ENCODE data around the gene SPSB2. TPM values are rescaled to one million over a fixed set of nuclear protein-coding genes. Genes with fewer than 3 reads are reported as not detected.

The SPSB2 gene
- total and polyA plus RNA-seq, 2 experiments from 2014 or later: 12.3 to 13.5 TPM

DNA sequence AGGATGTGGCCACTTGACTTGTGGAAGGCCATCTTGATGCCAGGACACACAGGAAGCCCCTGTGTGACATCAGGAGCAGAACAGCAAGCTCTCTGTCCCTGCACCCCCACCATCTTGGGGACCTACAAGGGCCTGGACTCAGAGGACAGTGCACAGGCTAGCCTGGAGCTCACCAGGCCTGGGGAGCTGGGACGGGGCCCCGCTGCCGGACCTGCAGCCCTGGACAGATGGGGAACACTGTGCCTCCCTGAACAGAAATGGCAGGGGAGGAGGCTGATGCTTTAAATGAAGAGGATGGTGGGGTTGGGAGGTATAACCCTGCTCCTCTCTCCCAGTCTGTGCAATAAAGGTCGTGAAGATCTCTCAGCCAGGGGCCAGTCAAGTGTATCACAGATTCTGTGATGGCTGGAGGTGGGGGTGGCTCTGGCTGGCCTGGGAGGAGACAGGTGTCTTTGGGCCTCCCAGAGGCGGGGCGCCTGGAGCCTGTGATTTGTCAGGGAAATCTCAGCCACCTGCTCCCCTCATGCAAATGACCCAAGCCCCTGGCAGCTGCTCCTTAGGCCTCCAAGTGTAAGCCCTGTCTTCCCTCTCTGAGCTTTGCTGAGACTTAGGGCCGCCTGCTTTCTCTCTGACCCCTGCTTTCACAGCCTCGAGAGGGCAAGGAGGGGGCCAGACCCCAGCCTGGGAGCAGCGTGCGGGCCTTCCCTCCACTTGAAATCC lies 33.5 kb downstream of the SPSB2 start:
- Histone ChIP-seq H3K27me3 (no peaks in the 10 kb centered on the region), H3K4me1 (ENCODE audit: low read depth) (peaks cover 14% of the 10 kb centered on the region), H3K36me3 (peaks cover 10% of the 10 kb centered on the region), H3K9me3 (ENCODE audit: low read depth) (no peaks in the 10 kb centered on the region), H3K27ac (peak overlapping the region; percentile 62), H3K4me3 (no peak overlapping the region)
- no peak for DNase-seq (ENCODE audit: low read depth in 1 of 2, low spot score in 1 of 2)
- no peak for TF ChIP-seq CTCF (IDR thresholded peaks at IDR 0.05; ENCODE audit: low read depth, low read length)

DNA sequence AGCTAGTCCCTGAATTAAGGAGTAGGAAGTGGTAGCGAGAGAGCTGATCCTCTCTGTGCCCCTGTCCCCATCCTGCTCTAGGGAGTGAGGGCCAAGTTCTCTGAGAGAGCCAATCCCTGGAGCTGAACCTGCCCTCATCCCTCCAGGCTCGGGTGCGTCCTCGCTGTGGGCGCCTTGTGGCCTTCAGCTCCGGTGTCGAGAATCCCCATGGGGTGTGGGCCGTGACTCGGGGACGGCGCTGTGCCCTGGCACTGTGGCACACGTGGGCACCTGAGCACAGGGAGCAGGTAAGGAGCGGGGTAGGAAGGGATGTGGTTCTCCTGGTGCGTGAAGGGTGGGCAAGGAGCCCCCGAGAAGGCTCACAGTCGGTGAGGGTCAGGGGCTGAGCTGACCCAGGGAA lies 34.2 kb downstream of the SPSB2 start:
- TF ChIP-seq CTCF (IDR thresholded peaks at IDR 0.05; ENCODE audit: low read depth, low read length): no peak
- no peaks in the 10 kb centered on the region for H3K27me3 ChIP-seq
- H3K4me1 ChIP-seq (ENCODE audit: low read depth): peaks cover 14% of the 10 kb centered on the region
- peaks cover 13% of the 10 kb centered on the region for H3K36me3 ChIP-seq
- no peak overlapping the region for H3K4me3 ChIP-seq
- H3K9me3 ChIP-seq (ENCODE audit: low read depth): no peaks in the 10 kb centered on the region
- no peak overlapping the region for H3K27ac ChIP-seq
- DNase-seq (ENCODE audit: low read depth in 1 of 2, low spot score in 1 of 2): no peak

GRCh38 chr12:6837370-6838060 lies 35.6 kb downstream of the SPSB2 start:
- peaks cover 17% of the 10 kb centered on the region for H3K36me3 ChIP-seq
- no peak overlapping the region for H3K4me3 ChIP-seq
- H3K27ac ChIP-seq: no peak overlapping the region
- TF ChIP-seq CTCF (IDR thresholded peaks at IDR 0.05; ENCODE audit: low read depth, low read length): no peak
- DNase-seq (ENCODE audit: low read depth in 1 of 2, low spot score in 1 of 2): no peak
- no peaks in the 10 kb centered on the region for H3K27me3 ChIP-seq
- no peaks in the 10 kb centered on the region for H3K9me3 ChIP-seq (ENCODE audit: low read depth)
- H3K4me1 ChIP-seq (ENCODE audit: low read depth): peaks cover 14% of the 10 kb centered on the region

DNA sequence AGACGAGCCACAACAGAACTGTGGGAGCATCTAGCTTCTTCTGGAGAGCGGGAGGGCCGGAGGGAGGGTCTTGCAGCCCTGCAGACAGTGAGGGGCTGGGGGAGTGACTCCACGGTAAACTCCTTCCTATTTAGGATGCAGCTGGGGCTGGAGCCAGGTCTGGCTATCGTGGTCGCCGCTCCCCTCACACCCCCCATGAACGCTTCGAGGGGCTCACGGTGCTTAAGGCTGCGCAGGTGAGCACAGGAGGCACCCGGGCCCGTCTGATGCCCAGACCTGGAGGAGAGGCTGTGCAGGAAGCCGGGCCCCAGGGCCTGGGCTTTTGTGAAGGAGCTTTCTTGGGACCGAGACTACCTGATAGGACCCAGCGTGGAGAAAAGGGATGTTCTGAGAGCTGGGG lies 36.3 kb downstream of the SPSB2 start:
- H3K4me1 ChIP-seq (ENCODE audit: low read depth): peaks cover 14% of the 10 kb centered on the region
- TF ChIP-seq CTCF (IDR thresholded peaks at IDR 0.05; ENCODE audit: low read depth, low read length): no peak
- H3K36me3 ChIP-seq: peaks cover 21% of the 10 kb centered on the region
- DNase-seq (ENCODE audit: low read depth in 1 of 2, low spot score in 1 of 2): no peak
- H3K4me3 ChIP-seq: no peak overlapping the region
- no peaks in the 10 kb centered on the region for H3K9me3 ChIP-seq (ENCODE audit: low read depth)
- H3K27ac ChIP-seq: no peak overlapping the region
- H3K27me3 ChIP-seq: no peaks in the 10 kb centered on the region

DNA sequence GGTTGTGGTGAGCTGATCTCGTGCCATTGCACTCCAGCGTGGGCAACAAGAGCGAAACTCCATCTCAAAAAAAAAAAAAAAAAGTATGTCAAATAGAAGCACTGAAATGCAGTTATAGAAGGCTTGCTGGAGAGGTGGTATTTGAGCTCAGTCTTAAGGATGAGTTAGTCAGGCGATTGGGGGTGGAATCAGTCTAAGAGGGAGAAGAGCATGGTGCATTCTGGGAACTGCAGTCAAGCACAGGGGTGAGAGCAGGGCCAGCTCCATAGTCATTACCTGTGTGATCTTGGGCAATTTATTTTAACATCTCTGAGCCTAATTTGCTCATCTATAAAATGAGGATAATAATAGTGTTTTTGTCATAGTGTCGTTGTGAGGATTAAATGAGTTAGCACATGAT lies 38.2 kb downstream of the SPSB2 start:
- Histone ChIP-seq H3K4me1 (ENCODE audit: low read depth) (peaks cover 5% of the 10 kb centered on the region), H3K4me3 (no peak overlapping the region), H3K27me3 (no peaks in the 10 kb centered on the region), H3K27ac (no peak overlapping the region), H3K36me3 (peaks cover 30% of the 10 kb centered on the region), H3K9me3 (ENCODE audit: low read depth) (no peaks in the 10 kb centered on the region)
- TF ChIP-seq CTCF (IDR thresholded peaks at IDR 0.05; ENCODE audit: low read depth, low read length): no peak
- DNase-seq (ENCODE audit: low read depth in 1 of 2, low spot score in 1 of 2): no peak
